ENCODE measurements around the gene SUSD3. TPM values are rescaled to one million over a fixed set of nuclear protein-coding genes. Genes with fewer than 3 reads are reported as not detected.

The SUSD3 gene
- total and polyA plus RNA-seq, 10 of the 15 experiments (the other 5 are each of a cell fraction or from before 2014, with no cell fraction given), result 2.5 to 92.0 (median 31.1) TPM

DNA sequence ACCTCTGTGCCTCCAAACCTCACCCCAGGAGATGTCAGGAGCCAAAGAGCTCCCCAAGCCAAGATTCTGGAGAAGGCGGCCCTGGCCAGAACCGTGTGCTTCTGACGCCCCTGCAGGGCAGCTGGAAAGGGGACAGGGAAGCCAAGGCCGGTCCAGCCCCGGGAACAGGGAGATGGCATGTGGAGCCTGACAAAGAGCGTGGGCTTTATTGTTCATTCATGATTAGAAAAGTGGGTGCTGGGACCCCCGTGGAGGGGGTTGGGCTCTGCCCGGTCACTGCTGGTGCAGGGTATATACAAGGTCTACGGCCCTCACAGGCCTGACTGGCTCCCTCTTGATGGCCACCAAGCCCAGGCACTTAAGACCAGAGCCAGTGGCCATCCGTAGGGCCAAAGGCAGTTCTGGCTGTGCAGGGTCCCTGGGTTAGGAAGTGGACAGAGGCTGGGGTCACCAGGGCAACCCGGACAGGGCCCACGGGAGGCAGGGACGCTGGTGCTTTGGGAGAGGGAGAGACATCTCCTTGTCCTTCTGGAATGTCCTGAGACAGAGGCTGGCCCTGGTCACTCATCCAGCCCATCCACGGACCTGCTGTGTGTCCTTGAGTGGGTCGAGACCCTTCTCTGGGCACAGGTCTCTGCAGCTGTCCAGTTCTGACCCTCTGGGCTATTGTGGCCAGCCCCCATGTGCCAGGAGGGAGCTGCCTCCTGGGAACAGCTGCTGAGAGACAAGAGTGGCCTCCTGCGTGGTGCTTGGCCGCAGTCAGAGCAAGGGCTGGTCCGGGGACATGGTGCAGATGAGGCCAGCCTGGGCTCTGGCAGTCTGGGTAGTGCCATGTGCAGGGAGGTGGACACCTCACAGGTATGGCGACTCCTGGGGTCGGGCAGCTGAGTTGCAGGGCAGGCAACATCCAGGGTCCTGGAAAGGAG lies 63.1 kb downstream of the SUSD3 start:
- 77% methylated on average over 20 of the region's 20 CpGs for WGBS (ENCODE audit: insufficient coverage, insufficient replicate concordance, low lambda C conversion rate, missing lambda C conversion rate)

DNA sequence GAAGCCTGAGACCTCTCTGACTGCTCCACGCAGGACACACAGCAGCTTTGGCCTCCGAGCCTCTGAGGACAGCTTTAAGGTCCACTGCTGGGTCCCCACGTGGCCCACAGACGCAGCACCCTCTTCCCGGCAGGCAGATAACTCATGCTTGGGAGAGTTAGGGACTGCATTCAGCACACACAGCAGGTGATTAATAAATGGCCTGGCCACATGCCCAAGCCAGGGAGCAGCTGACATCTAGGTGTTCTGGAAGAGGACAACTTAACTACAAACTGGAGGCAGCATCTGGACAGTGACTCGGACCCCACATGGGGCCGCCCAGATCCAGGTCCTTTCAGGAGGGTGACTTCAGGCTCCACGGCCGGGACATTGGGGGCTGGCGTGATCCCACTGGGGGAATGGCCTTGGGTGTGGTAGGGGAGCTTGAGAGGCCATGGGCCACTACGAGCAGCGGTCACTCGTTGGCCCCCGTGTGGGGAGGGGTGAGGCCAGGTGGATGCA lies 64.3 kb downstream of the SUSD3 start:
- Histone ChIP-seq H4K20me1 (ENCODE audit: control insufficient read depth, insufficient read depth) (no peaks in the 10 kb centered on the region), H3K36me3 (ENCODE audit: control insufficient read depth in 2 of 2, insufficient read depth in 2 of 2, low read length in 1 of 2) (peaks cover 0 to 9% of the 10 kb centered on the region in 2 experiments; a peak in 2 of 4 replicates), H3K27ac (ENCODE audit: control insufficient read depth, insufficient read depth) (no peak overlapping the region), H3K4me3 (no peak overlapping the region), H3K27me3 (replicated peaks in 1 of 2; ENCODE audit: control insufficient read depth in 2 of 2, insufficient read depth in 2 of 2, low read length in 1 of 2) (no peaks in the 10 kb centered on the region), H3K4me2 (ENCODE audit: control insufficient read depth, insufficient read depth) (no peak overlapping the region), H3K9me3 (replicated peaks; ENCODE audit: control insufficient read depth, insufficient read depth, low read length) (no peaks in the 10 kb centered on the region), H2AFZ (ENCODE audit: control insufficient read depth, low read depth, low read length) (no peak overlapping the region), H3K9ac (ENCODE audit: control insufficient read depth, insufficient read depth, low read length) (no peak overlapping the region), H3K79me2 (ENCODE audit: control insufficient read depth, insufficient read depth, low read length) (no peaks in the 10 kb centered on the region), H3K4me1 (ENCODE audit: control insufficient read depth, insufficient read depth, low read length) (peaks cover 15% of the 10 kb centered on the region)
- WGBS (ENCODE audit: insufficient coverage, insufficient replicate concordance, low lambda C conversion rate, missing lambda C conversion rate), result 80% methylated on average over 14 of the region's 14 CpGs
- intact Hi-C loops (cut with micrococcal nuclease; ENCODE audit: unreplicated experiment) (no loop called here), in situ Hi-C loops (cut with MboI) (no loop called here)
- RAD21 ChIA-PET (ENCODE audit: unreplicated experiment), result no interaction called here
- CTCF ChIA-PET, result no interaction called here
- no TSS peak for BruUV-seq (replicated peaks)
- POLR2A ChIA-PET, result no interaction called here
- ATAC-seq, result no peak
- SMC1A ChIA-PET (ENCODE audit: uncharacterized antibody, unreplicated experiment), result no interaction called here
- FAIRE-seq, result no peak
- no peak for DNase-seq (ENCODE audit: low read depth, low spot score)
- TF ChIP-seq CBFB (IDR thresholded peaks at IDR 0.05; ENCODE audit: low read depth), result no peak
- TF ChIP-seq CREB1 (IDR thresholded peaks at IDR 0.05; ENCODE audit: low read depth), result no peak
- TF ChIP-seq SKIL (IDR thresholded peaks at IDR 0.05; ENCODE audit: low read depth, poor library complexity, severe bottlenecking), result no peak
- TF ChIP-seq, protein P1, sequence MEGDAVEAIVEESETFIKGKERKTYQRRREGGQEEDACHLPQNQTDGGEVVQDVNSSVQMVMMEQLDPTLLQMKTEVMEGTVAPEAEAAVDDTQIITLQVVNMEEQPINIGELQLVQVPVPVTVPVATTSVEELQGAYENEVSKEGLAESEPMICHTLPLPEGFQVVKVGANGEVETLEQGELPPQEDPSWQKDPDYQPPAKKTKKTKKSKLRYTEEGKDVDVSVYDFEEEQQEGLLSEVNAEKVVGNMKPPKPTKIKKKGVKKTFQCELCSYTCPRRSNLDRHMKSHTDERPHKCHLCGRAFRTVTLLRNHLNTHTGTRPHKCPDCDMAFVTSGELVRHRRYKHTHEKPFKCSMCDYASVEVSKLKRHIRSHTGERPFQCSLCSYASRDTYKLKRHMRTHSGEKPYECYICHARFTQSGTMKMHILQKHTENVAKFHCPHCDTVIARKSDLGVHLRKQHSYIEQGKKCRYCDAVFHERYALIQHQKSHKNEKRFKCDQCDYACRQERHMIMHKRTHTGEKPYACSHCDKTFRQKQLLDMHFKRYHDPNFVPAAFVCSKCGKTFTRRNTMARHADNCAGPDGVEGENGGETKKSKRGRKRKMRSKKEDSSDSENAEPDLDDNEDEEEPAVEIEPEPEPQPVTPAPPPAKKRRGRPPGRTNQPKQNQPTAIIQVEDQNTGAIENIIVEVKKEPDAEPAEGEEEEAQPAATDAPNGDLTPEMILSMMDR (IDR thresholded peaks at IDR 0.05 in 2 of 3, conservative IDR thresholded peaks at IDR 0.05 in 1 of 3; ENCODE audit: control insufficient read depth in 2 of 3, extremely low read depth in 1 of 3, insufficient read depth in 1 of 3, low read depth in 3 of 3, low read length in 3 of 3), result no peak
- no peak for TF ChIP-seq GABPA (IDR thresholded peaks at IDR 0.05; ENCODE audit: low read depth)

More for the DNA sequence above, 63.1 kb downstream of the SUSD3 start:
- BruUV-seq (replicated peaks), result no TSS peak
- intact Hi-C loops (cut with micrococcal nuclease; ENCODE audit: unreplicated experiment) (no loop called here), in situ Hi-C loops (cut with MboI) (no loop called here)
- ATAC-seq (no peak), DNase-seq (ENCODE audit: low read depth, low spot score) (no peak), FAIRE-seq (no peak)
- H3K4me3 ChIP-seq, result no peak overlapping the region
- ChIA-PET RAD21 (ENCODE audit: unreplicated experiment) (no interaction called here), SMC1A (ENCODE audit: uncharacterized antibody, unreplicated experiment) (no interaction called here), POLR2A (interaction anchor here (0.9 kb wide), 1 partner anchor 66 kb away, joined by 3 read pairs; no protein-coding TSS in a partner anchor), CTCF (no interaction called here)
- H4K20me1 ChIP-seq (ENCODE audit: control insufficient read depth, insufficient read depth), result no peaks in the 10 kb centered on the region
- H2AFZ ChIP-seq (ENCODE audit: control insufficient read depth, low read depth, low read length), result no peak overlapping the region
- TF ChIP-seq NR2F1 (conservative IDR thresholded peaks at IDR 0.05), result 0 out of 2 replicates have a peak, but pooled peaks have one; percentile 17
- no peak for TF ChIP-seq MEF2A (IDR thresholded peaks at IDR 0.05; ENCODE audit: insufficient read depth, low read depth, low read length)
- H3K36me3 ChIP-seq (ENCODE audit: control insufficient read depth in 2 of 2, insufficient read depth in 2 of 2, low read length in 1 of 2), result peaks cover 0 to 9% of the 10 kb centered on the region in 2 experiments; a peak in 2 of 4 replicates
- H3K27me3 ChIP-seq (replicated peaks in 1 of 2; ENCODE audit: control insufficient read depth in 2 of 2, insufficient read depth in 2 of 2, low read length in 1 of 2), result no peaks in the 10 kb centered on the region
- no peak overlapping the region for H3K9ac ChIP-seq (ENCODE audit: control insufficient read depth, insufficient read depth, low read length)
- H3K79me2 ChIP-seq (ENCODE audit: control insufficient read depth, insufficient read depth, low read length), result no peaks in the 10 kb centered on the region
- peaks cover 12% of the 10 kb centered on the region for H3K4me1 ChIP-seq (ENCODE audit: control insufficient read depth, insufficient read depth, low read length)
- no peak overlapping the region for H3K4me2 ChIP-seq (ENCODE audit: control insufficient read depth, insufficient read depth)
- H3K27ac ChIP-seq (ENCODE audit: control insufficient read depth, insufficient read depth), result no peak overlapping the region
- H3K9me3 ChIP-seq (replicated peaks; ENCODE audit: control insufficient read depth, insufficient read depth, low read length), result no peaks in the 10 kb centered on the region
